ENCODE data around the gene GALNT8. TPM values are rescaled to one million over a fixed set of nuclear protein-coding genes. Genes with fewer than 3 reads are reported as not detected.

GALNT8 gene
- total RNA-seq, 5 donors from 2014 or later (not counting 1 experiment from before 2014, with no cell fraction given), result 0.41 to 2.9 (median 1.5) TPM

DNA sequence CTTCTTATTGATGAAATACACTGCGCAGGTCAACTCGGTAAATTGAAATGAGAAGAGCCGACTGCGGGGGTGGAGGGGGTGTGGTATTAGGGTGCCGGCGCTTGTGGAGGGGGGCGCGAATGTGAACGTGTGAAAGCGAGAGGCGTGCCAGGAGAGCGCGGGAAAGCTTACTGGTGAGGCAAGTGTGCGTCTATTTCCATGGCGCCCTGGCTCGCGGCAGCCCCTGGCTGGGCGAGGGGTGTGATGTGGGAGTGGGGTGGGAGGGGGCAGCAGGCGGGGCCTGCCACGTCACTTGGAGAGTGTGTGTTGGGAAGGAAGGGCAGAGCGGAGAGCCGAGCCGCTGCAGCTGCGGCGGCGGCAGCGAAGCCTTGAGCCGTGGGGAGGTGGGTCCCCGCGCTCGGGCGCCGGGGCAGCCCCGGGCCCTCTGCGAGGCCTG is 88.8 kb downstream of the GALNT8 start:
- H3K4me3 Mint-ChIP-seq, result peak overlapping the region; percentile 29 to 78 (median 68)
- H3K4me1 ChIP-seq (ENCODE audit: control insufficient read depth in 1 of 2, extremely low read depth in 1 of 2, insufficient read depth in 2 of 2, low read length in 2 of 2), result peaks cover 9 to 41% of the 10 kb centered on the region in 2 experiments
- H3K36me3 Mint-ChIP-seq, result no peaks in the 10 kb centered on the region
- peak in 2 of 4 experiments; percentile 18 to 49 for ATAC-seq (replicated peaks in 1 of 4)
- H3K27ac Mint-ChIP-seq, result no peak overlapping the region
- peaks cover 28 to 40% of the 10 kb centered on the region in 2 donors for H3K27me3 Mint-ChIP-seq
- no peaks in the 10 kb centered on the region for H3K9me3 Mint-ChIP-seq
- CTCF ChIA-PET, result no interaction called here
- H3K4me3 ChIP-seq (ENCODE audit: control insufficient read depth in 1 of 2, extremely low read depth in 1 of 2, low read length in 1 of 2), result peak overlapping the region; percentile 21 to 63
- DNase-seq, result peak in 4 of 35 experiments; percentile 4 to 31 (median 10)
- H3K4me1 Mint-ChIP-seq, result peaks cover 33 to 52% (median 43%) of the 10 kb centered on the region in 3 donors
- 9% methylated on average over 33 of the region's 35 CpGs for WGBS (ENCODE audit: insufficient coverage)
- no peak overlapping the region for H3K27ac ChIP-seq (ENCODE audit: low read length)
- no peaks in the 10 kb centered on the region for H3K36me3 ChIP-seq (ENCODE audit: control insufficient read depth in 2 of 2, extremely low read depth in 1 of 2, insufficient read depth in 1 of 2, low read length in 1 of 2)
- no peaks in the 10 kb centered on the region for H3K9me3 ChIP-seq
- POLR2A ChIA-PET, result no interaction called here
- peaks cover 0 to 31% of the 10 kb centered on the region in 2 experiments for H3K27me3 ChIP-seq (replicated peaks in 1 of 2; ENCODE audit: control insufficient read depth in 2 of 2, extremely low read depth in 1 of 2, insufficient read depth in 2 of 2, low read length in 1 of 2)

DNA sequence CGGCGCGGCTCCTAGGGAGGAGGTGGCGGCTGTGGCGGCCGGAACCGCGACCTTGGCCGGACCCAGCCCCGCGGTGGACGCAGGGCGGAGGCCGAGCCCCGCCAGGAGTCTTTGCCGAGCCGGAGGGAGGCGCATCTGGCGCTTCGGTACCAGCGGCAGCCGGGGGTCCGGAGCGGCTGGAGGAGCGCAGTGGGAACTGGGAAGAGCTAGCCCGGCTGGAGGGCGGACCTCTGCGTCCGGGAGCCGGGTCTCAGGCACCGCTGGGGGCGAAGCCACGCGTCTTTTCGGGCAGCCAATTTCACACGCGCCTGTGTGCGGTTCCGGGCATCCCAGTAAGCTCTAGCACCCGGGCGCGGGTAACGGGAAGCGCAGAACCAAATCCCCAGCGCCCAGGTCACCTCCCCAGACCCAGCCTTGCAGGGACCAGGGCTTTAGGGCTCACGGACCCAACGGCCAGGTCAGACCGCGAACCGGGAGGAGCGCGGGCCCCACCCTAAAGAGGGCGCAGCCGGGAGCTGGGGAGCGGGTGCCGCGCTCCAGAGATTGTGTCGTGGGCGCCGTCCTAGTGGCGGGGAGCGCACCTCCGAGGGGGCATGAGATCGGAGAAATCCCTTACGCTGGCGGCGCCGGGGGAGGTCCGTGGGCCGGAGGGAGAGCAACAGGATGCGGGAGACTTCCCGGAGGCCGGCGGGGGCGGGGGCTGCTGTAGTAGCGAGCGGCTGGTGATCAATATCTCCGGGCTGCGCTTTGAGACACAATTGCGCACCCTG is 89.4 kb downstream of the GALNT8 start:
- CTCF ChIA-PET, result no interaction called here
- POLR2A ChIA-PET, result no interaction called here
- Mint-ChIP-seq H3K4me3 (peak overlapping the region; percentile 25 to 78 (median 57)), H3K4me1 (peaks cover 33 to 52% (median 43%) of the 10 kb centered on the region in 3 donors), H3K9me3 (no peaks in the 10 kb centered on the region), H3K27ac (no peak overlapping the region), H3K27me3 (peaks cover 28 to 42% of the 10 kb centered on the region in 2 donors), H3K36me3 (no peaks in the 10 kb centered on the region)
- ATAC-seq (replicated peaks in 1 of 4) (no peak), DNase-seq (no peak)
- 2% methylated on average over 76 of the region's 80 CpGs for WGBS (ENCODE audit: insufficient coverage)
- no peaks in the 10 kb centered on the region for H3K36me3 ChIP-seq (ENCODE audit: control insufficient read depth in 2 of 2, extremely low read depth in 1 of 2, insufficient read depth in 1 of 2, low read length in 1 of 2)
- no peaks in the 10 kb centered on the region for H3K9me3 ChIP-seq
- H3K4me3 ChIP-seq (ENCODE audit: control insufficient read depth in 1 of 2, extremely low read depth in 1 of 2, low read length in 1 of 2), result peak overlapping the region; percentile 48 to 63
- H3K27me3 ChIP-seq (replicated peaks in 1 of 2; ENCODE audit: control insufficient read depth in 2 of 2, extremely low read depth in 1 of 2, insufficient read depth in 2 of 2, low read length in 1 of 2), result peaks cover 0 to 32% of the 10 kb centered on the region in 2 experiments
- H3K4me1 ChIP-seq (ENCODE audit: control insufficient read depth in 1 of 2, extremely low read depth in 1 of 2, insufficient read depth in 2 of 2, low read length in 2 of 2), result peaks cover 9 to 41% of the 10 kb centered on the region in 2 experiments
- no peak overlapping the region for H3K27ac ChIP-seq (ENCODE audit: low read length)

DNA sequence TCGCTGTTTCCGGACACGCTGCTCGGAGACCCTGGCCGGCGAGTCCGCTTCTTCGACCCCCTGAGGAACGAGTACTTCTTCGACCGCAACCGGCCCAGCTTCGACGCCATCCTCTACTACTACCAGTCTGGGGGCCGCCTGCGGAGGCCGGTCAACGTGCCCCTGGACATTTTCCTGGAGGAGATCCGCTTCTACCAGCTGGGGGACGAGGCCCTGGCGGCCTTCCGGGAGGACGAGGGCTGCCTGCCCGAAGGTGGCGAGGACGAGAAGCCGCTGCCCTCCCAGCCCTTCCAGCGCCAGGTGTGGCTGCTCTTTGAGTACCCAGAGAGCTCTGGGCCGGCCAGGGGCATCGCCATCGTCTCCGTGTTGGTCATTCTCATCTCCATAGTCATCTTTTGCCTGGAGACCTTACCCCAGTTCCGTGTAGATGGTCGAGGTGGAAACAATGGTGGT is 90.0 kb downstream of the GALNT8 start:
- Mint-ChIP-seq H3K27me3 (peaks cover 28 to 44% of the 10 kb centered on the region in 2 donors), H3K4me1 (peaks cover 33 to 52% (median 43%) of the 10 kb centered on the region in 3 donors), H3K27ac (no peak overlapping the region), H3K36me3 (no peaks in the 10 kb centered on the region), H3K4me3 (peak overlapping the region in 2 of 3 donors; percentile 57 to 78), H3K9me3 (no peaks in the 10 kb centered on the region)
- ChIA-PET POLR2A (no interaction called here), CTCF (no interaction called here)
- H3K36me3 ChIP-seq (ENCODE audit: control insufficient read depth in 2 of 2, extremely low read depth in 1 of 2, insufficient read depth in 1 of 2, low read length in 1 of 2), result no peaks in the 10 kb centered on the region
- DNase-seq (no peak), ATAC-seq (replicated peaks in 1 of 4) (no peak)
- peak overlapping the region; percentile 48 to 63 for H3K4me3 ChIP-seq (ENCODE audit: control insufficient read depth in 1 of 2, extremely low read depth in 1 of 2, low read length in 1 of 2)
- 35% methylated on average over 26 of the region's 34 CpGs for WGBS (ENCODE audit: insufficient coverage)
- H3K27me3 ChIP-seq (replicated peaks in 1 of 2; ENCODE audit: control insufficient read depth in 2 of 2, extremely low read depth in 1 of 2, insufficient read depth in 2 of 2, low read length in 1 of 2), result peaks cover 0 to 33% of the 10 kb centered on the region in 2 experiments
- peaks cover 9 to 41% of the 10 kb centered on the region in 2 experiments for H3K4me1 ChIP-seq (ENCODE audit: control insufficient read depth in 1 of 2, extremely low read depth in 1 of 2, insufficient read depth in 2 of 2, low read length in 2 of 2)
- no peak overlapping the region for H3K27ac ChIP-seq (ENCODE audit: low read length)
- H3K9me3 ChIP-seq, result no peaks in the 10 kb centered on the region

DNA sequence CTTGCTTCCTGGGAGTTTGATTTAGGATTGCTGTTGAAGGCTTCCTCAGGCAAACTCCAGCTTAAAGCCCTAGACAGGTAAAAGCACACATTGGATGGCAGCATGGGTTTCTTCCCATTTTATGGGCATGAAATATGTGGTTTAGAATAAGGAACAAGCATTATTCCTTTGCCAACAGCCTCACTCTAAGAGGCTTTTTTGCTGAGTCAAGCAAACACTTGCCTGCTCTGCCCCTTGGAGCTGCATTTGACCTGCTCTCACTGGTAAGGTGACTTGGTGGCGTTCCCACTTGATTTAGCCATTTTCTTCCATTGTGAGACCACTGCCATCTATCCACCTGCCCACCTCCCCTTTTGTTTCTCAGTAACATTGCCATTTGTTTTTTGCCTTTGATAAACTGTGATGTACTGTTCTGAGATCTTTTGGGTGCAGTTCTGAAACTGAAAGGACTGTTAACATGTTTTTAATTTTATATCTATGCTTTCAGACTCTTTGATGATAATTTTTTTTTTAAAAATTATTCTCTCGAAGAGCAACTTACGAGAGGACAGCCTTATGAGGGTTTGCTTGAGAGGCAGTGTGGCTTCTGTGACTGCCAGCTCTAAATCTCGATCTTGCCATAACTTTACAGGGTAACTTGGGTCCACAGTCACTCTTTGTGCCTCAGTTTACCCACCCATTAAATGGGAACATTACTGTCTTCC is 92.6 kb downstream of the GALNT8 start:
- no peak overlapping the region for H3K4me3 ChIP-seq (ENCODE audit: control insufficient read depth in 1 of 2, extremely low read depth in 1 of 2, low read length in 1 of 2)
- Mint-ChIP-seq H3K4me1 (peaks cover 26 to 45% (median 36%) of the 10 kb centered on the region in 3 donors), H3K27ac (no peak overlapping the region)

DNA sequence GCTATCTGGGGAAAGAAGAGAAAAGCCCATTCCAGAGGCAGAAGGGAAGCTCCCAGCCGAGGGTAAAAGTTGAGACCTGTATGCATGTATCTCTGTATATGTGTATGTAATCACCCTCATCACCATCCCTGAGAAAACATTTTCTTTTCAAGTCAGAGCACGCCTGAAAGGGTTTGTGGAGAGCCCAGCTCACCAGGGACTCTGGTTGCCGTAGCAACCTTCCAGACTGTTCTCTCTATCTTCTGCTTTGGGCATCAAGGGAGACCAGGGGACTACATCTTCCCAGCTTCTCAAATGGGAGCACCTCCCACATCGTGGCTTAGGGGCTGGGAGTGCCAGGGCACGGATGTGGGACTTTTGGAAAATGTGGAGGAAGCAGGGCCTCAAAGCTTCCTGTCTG is 93.5 kb downstream of the GALNT8 start:
- Mint-ChIP-seq H3K4me3 (no peak overlapping the region), H3K27ac (no peak overlapping the region), H3K27me3 (peaks cover 28 to 35% of the 10 kb centered on the region in 2 donors), H3K36me3 (no peaks in the 10 kb centered on the region), H3K9me3 (no peaks in the 10 kb centered on the region), H3K4me1 (peaks cover 26 to 44% (median 34%) of the 10 kb centered on the region in 3 donors)
- CTCF ChIA-PET, result no interaction called here
- ATAC-seq (replicated peaks in 1 of 4) (no peak), DNase-seq (no peak)
- H3K4me3 ChIP-seq (ENCODE audit: control insufficient read depth in 1 of 2, extremely low read depth in 1 of 2, low read length in 1 of 2), result no peak overlapping the region
- H3K27ac ChIP-seq (ENCODE audit: low read length), result no peak overlapping the region
- H3K27me3 ChIP-seq (replicated peaks in 1 of 2; ENCODE audit: control insufficient read depth in 2 of 2, extremely low read depth in 1 of 2, insufficient read depth in 2 of 2, low read length in 1 of 2), result peaks cover 0 to 23% of the 10 kb centered on the region in 2 experiments
- peaks cover 12 to 33% of the 10 kb centered on the region in 2 experiments for H3K4me1 ChIP-seq (ENCODE audit: control insufficient read depth in 1 of 2, extremely low read depth in 1 of 2, insufficient read depth in 2 of 2, low read length in 2 of 2)
- H3K9me3 ChIP-seq, result no peaks in the 10 kb centered on the region
- POLR2A ChIA-PET, result no interaction called here
- no CpG with 5 or more reads among the region's 5 CpGs for WGBS (ENCODE audit: insufficient coverage)
- no peaks in the 10 kb centered on the region for H3K36me3 ChIP-seq (ENCODE audit: control insufficient read depth in 2 of 2, extremely low read depth in 1 of 2, insufficient read depth in 1 of 2, low read length in 1 of 2)

More for the DNA sequence above, 92.6 kb downstream of the GALNT8 start:
- DNase-seq (no peak), ATAC-seq (replicated peaks in 1 of 4) (no peak)
- Mint-ChIP-seq H3K27me3 (peaks cover 28 to 40% of the 10 kb centered on the region in 2 donors), H3K36me3 (no peaks in the 10 kb centered on the region), H3K4me3 (no peak overlapping the region), H3K9me3 (no peaks in the 10 kb centered on the region)
- H3K4me1 ChIP-seq (ENCODE audit: control insufficient read depth in 1 of 2, extremely low read depth in 1 of 2, insufficient read depth in 2 of 2, low read length in 2 of 2), result peaks cover 6 to 38% of the 10 kb centered on the region in 2 experiments
- H3K9me3 ChIP-seq, result no peaks in the 10 kb centered on the region
- H3K27ac ChIP-seq (ENCODE audit: low read length), result no peak overlapping the region
- peaks cover 0 to 25% of the 10 kb centered on the region in 2 experiments for H3K27me3 ChIP-seq (replicated peaks in 1 of 2; ENCODE audit: control insufficient read depth in 2 of 2, extremely low read depth in 1 of 2, insufficient read depth in 2 of 2, low read length in 1 of 2)
- ChIA-PET POLR2A (no interaction called here), CTCF (interaction anchor here in 1 of 2 donors (0.5 kb wide), 1 partner anchor 1894 kb away, joined by 7 read pairs; no protein-coding TSS in a partner anchor)
- WGBS (ENCODE audit: insufficient coverage), result no CpG with 5 or more reads among the region's 4 CpGs
- no peaks in the 10 kb centered on the region for H3K36me3 ChIP-seq (ENCODE audit: control insufficient read depth in 2 of 2, extremely low read depth in 1 of 2, insufficient read depth in 1 of 2, low read length in 1 of 2)

DNA sequence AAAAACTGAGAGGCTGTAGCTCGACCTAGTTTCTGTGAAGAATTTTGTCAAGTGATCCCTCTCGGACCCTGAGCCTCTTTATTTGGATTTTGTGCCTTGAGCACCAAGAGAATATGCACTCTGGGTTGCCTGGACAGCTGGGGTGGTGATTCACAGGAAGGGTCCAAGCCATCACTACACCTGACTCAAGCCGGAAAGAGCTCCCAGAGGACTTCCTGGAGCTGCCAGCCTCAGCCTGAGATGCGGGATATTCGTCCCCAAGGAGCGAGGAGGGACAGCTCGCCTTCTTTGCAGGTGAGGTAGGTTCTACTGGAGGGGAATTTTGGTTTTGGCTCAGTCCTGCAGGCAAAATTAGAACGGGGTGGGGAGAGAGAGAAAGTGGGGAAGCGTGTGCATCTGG is 94.3 kb downstream of the GALNT8 start:
- POLR2A ChIA-PET, result no interaction called here
- ATAC-seq (replicated peaks in 1 of 4), result no peak
- 83% methylated on average over 2 of the region's 9 CpGs for WGBS (ENCODE audit: insufficient coverage)

More for the DNA sequence above, 94.3 kb downstream of the GALNT8 start:
- Histone ChIP-seq H3K9me3 (no peaks in the 10 kb centered on the region), H3K27me3 (replicated peaks in 1 of 2; ENCODE audit: control insufficient read depth in 2 of 2, extremely low read depth in 1 of 2, insufficient read depth in 2 of 2, low read length in 1 of 2) (peaks cover 0 to 18% of the 10 kb centered on the region in 2 experiments), H3K4me3 (ENCODE audit: control insufficient read depth in 1 of 2, extremely low read depth in 1 of 2, low read length in 1 of 2) (no peak overlapping the region), H3K4me1 (ENCODE audit: control insufficient read depth in 1 of 2, extremely low read depth in 1 of 2, insufficient read depth in 2 of 2, low read length in 2 of 2) (peaks cover 18 to 28% of the 10 kb centered on the region in 2 experiments), H3K27ac (ENCODE audit: low read length) (no peak overlapping the region), H3K36me3 (ENCODE audit: control insufficient read depth in 2 of 2, extremely low read depth in 1 of 2, insufficient read depth in 1 of 2, low read length in 1 of 2) (no peaks in the 10 kb centered on the region)
- Mint-ChIP-seq H3K27ac (no peak overlapping the region), H3K4me3 (no peak overlapping the region), H3K4me1 (peaks cover 24 to 45% (median 34%) of the 10 kb centered on the region in 3 donors), H3K36me3 (no peaks in the 10 kb centered on the region), H3K9me3 (no peaks in the 10 kb centered on the region), H3K27me3 (peaks cover 26 to 32% of the 10 kb centered on the region in 2 donors)
- no peak for DNase-seq
- CTCF ChIA-PET, result no interaction called here

All from T-cell (primary cell).